K562 (cell line): ENCODE results near the gene HMBS. TPM values are rescaled to one million over a fixed set of nuclear protein-coding genes. Genes with fewer than 3 reads are reported as not detected.
A peak's percentile ranks its signal among the peaks of the same experiment; 100 is the strongest.

ENCODE experiments used
- ARNT ChIP-seq, 2 experiments: fragments of 450-650 bp; IDR thresholded peaks; 2 replicates each; pipeline ENCODE4 v1.6.1; 2016; ENCODE audit warnings: mild to moderate bottlenecking in 1 of 2
- ATF4 ChIP-seq: fragments of 450-650 bp; formaldehyde crosslinking; IDR thresholded peaks from 2 replicates; pipeline ENCODE4 v1.4.0; 2022; ENCODE audit warnings: mild to moderate bottlenecking, moderate library complexity
- HDAC2 ChIP-seq: fragments of 450-650 bp; IDR thresholded peaks from 2 replicates; pipeline ENCODE4 v1.6.1; 2016; ENCODE audit warnings: mild to moderate bottlenecking
- HMGXB4 ChIP-seq: sonication (generic); formaldehyde crosslinking; IDR thresholded peaks from 2 replicates; pipeline ENCODE4 v1.8.1; 2023; ENCODE audit warnings: mild to moderate bottlenecking, missing genetic modification reagents
- KAT2B ChIP-seq: IDR thresholded peaks from one replicate; pipeline ENCODE4 v1.6.1; 2012; ENCODE audit warnings: low read depth, mild to moderate bottlenecking, control low read depth, inconsistent platforms, low read length, moderate library complexity
- PCBP2 ChIP-seq: fragments of 200-400 bp; formaldehyde crosslinking; IDR thresholded peaks from 2 replicates; pipeline ENCODE4 v1.6.1; 2018; ENCODE audit warnings: low read length, low read depth, mild to moderate bottlenecking, moderate library complexity; ENCODE audit not compliant: poor library complexity, severe bottlenecking
- PHF20 ChIP-seq: fragments of 450-650 bp; IDR thresholded peaks from 2 replicates; pipeline ENCODE4 v1.6.1; 2018; ENCODE audit not compliant: partially characterized antibody
- RAD21 ChIP-seq, 2 experiments: fragments of 250-450 bp in 1 of 2; fragments of 450-650 bp in 1 of 2; sonication (Bioruptor Pico) in 1 of 2; formaldehyde crosslinking in 1 of 2; IDR thresholded peaks in 1 of 2; conservative IDR thresholded peaks in 1 of 2; 2 replicates each; pipeline versions ENCODE4 v1.4.0 to v1.8.0; 2020 to 2022; ENCODE audit warnings: mild to moderate bottlenecking in 2 of 2, moderate library complexity in 1 of 2
- STAT5A ChIP-seq: IDR thresholded peaks from 2 replicates; pipeline ENCODE4 v1.6.1; 2012; ENCODE audit warnings: low read length, inconsistent platforms, borderline replicate concordance
- TARDBP ChIP-seq: fragments of 450-650 bp; IDR thresholded peaks from 2 replicates; pipeline ENCODE4 v1.6.1; 2016
- ZFPM2 ChIP-seq: fragments of 250-450 bp; sonication (Bioruptor Pico); IDR thresholded peaks from 2 replicates; pipeline ENCODE4 v1.5.1; 2022; ENCODE audit warnings: mild to moderate bottlenecking
- ZNF217 ChIP-seq: sonication (generic); formaldehyde crosslinking; IDR thresholded peaks from 2 replicates; pipeline ENCODE4 v1.8.0; 2022; ENCODE audit warnings: mild to moderate bottlenecking, missing genetic modification reagents
- ZNF311 ChIP-seq: fragments of 250-450 bp; sonication (Bioruptor Pico); IDR thresholded peaks from 2 replicates; pipeline ENCODE4 v1.4.0; 2020; ENCODE audit warnings: mild to moderate bottlenecking, moderate library complexity
- ZNF707 ChIP-seq: fragments of 250-450 bp; sonication (Bioruptor Pico); conservative IDR thresholded peaks from 2 replicates; pipeline ENCODE4 v1.8.0; 2022; ENCODE audit warnings: inconsistent platforms, mild to moderate bottlenecking, moderate library complexity
- polyA plus RNA-seq, 8 experiments: library from polyadenylated mRNA; depleted of rRNA in 4 of 8; stranded (reverse) in 5 of 8; unstranded in 3 of 8; fragments of >200 nt; fragmentation: Nextera tagmentation in 2 of 8; fragmentation: Illumina TruSeq in 1 of 8; extraction: Ambion mirVana in 2 of 8; extraction: Trizol in 1 of 8; gene quantifications; 2 replicates each; pipeline versions ENCODE4 v1.2.1 to v1.2.3, GENCODE V29; 2011 to 2014; ENCODE audit warnings: inconsistent platforms in 1 of 8, missing spikeins in 1 of 8
- total RNA-seq, 7 experiments: library from RNA; depleted of rRNA in 6 of 7; stranded (reverse); fragments of >200 nt in 6 of 7; fragmentation: Illumina TruSeq in 2 of 7; extraction: Trizol in 2 of 7; gene quantifications; 2 replicates each; pipeline versions ENCODE4 v1.2.1 to v1.2.3, GENCODE V29; 2011 to 2021; ENCODE audit warnings: low replicate concordance in 1 of 7
- TF ChIP-seq, protein P1 (sequence below): fragments of 450-650 bp; formaldehyde crosslinking; IDR thresholded peaks from 2 replicates; pipeline ENCODE4 v1.4.0; 2022; ENCODE audit warnings: missing genetic modification characterization
- TF ChIP-seq, protein P2 (sequence below): IDR thresholded peaks from 2 replicates; pipeline ENCODE4 v1.6.1; 2011; ENCODE audit warnings: borderline replicate concordance, low read depth, mild to moderate bottlenecking, moderate library complexity, low read length; ENCODE audit not compliant: insufficient read depth, poor library complexity, severe bottlenecking
- TF ChIP-seq, protein P3 (sequence below): sonication (generic); IDR thresholded peaks from 2 replicates; pipeline ENCODE4 v1.6.1; 2016
- TF ChIP-seq, protein P4 (sequence below): fragments of 250-450 bp; sonication (Bioruptor Pico); IDR thresholded peaks from 2 replicates; pipeline ENCODE4 v1.5.0; 2020; ENCODE audit warnings: mild to moderate bottlenecking

HMBS gene
- total and polyA plus RNA-seq, 9 of the 15 experiments (the other 6 are each of a cell fraction or from before 2014, with no cell fraction given) = 56.9 to 385 (median 286) TPM

DNA sequence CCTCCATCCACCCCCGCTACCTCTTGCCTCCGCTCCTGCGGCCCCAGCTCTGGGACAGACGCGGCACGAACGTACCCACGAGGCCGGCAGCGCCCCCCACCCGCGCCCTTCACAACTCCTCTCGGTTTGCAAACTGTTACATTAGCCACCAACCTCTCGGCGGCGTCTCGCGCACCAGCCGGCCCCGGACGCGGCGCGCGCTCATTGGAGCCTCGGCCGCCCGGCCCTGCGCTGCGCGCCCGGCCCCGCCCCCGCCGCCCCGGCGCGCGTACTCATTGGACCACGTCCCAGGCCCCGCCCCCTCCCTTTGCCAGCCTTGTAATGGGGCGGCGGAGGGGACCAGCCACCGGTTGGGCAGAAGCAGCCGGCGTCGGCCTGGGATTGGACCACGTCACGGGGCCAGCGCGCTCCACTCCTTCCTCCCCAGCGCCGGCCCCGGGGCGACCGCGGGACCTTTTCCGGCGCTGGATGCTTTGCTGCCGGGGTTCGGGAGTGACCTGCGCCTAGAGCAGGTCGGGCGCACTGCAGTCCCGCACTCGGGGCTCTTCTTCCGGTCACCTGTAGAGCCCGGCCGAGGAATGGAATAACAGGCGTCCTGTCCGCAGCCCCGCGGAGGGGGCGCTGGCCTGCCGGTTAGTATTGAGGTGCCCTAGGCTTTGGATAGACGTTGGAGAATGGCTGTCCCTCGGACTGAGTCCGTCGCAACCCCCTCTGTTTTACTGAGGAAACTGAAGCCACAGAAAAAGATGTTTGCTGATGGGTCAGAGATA is 27.5 kb upstream of the HMBS start, which contains the start of gene HYOU1 (continued):
- TF ChIP-seq, protein P1, sequence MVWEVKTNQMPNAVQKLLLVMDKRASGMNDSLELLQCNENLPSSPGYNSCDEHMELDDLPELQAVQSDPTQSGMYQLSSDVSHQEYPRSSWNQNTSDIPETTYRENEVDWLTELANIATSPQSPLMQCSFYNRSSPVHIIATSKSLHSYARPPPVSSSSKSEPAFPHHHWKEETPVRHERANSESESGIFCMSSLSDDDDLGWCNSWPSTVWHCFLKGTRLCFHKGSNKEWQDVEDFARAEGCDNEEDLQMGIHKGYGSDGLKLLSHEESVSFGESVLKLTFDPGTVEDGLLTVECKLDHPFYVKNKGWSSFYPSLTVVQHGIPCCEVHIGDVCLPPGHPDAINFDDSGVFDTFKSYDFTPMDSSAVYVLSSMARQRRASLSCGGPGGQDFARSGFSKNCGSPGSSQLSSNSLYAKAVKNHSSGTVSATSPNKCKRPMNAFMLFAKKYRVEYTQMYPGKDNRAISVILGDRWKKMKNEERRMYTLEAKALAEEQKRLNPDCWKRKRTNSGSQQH (CRISPR knock-in tag) = no peak
- TF ChIP-seq HDAC2 (peak; percentile 86; the same call in 1 of the 2 replicates), ZNF707 (CRISPR knock-in tag) (no peak), ARNT (IDR thresholded peaks at IDR 0.05) (no peak), ZNF311 (no peak), PCBP2 (no peak), STAT5A (no peak), HMGXB4 (CRISPR knock-in tag) (no peak), PHF20 (peak; percentile 25), TARDBP (peak; percentile 62; the same call in 1 of the 2 replicates), ZFPM2 (CRISPR knock-in tag) (no peak), RAD21 (CRISPR knock-in tag; conservative IDR thresholded peaks at IDR 0.05 in 1 of 2, IDR thresholded peaks at IDR 0.05 in 1 of 2) (peak; percentile 13 to 27; a peak in 2 of 4 replicates), KAT2B (no peak), ATF4 (CRISPR knock-in tag) (peak; percentile 81), ZNF217 (CRISPR knock-in tag) (no peak)
- TF ChIP-seq, protein P2, sequence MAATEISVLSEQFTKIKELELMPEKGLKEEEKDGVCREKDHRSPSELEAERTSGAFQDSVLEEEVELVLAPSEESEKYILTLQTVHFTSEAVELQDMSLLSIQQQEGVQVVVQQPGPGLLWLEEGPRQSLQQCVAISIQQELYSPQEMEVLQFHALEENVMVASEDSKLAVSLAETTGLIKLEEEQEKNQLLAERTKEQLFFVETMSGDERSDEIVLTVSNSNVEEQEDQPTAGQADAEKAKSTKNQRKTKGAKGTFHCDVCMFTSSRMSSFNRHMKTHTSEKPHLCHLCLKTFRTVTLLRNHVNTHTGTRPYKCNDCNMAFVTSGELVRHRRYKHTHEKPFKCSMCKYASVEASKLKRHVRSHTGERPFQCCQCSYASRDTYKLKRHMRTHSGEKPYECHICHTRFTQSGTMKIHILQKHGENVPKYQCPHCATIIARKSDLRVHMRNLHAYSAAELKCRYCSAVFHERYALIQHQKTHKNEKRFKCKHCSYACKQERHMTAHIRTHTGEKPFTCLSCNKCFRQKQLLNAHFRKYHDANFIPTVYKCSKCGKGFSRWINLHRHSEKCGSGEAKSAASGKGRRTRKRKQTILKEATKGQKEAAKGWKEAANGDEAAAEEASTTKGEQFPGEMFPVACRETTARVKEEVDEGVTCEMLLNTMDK = no peak
- TF ChIP-seq, protein P3, sequence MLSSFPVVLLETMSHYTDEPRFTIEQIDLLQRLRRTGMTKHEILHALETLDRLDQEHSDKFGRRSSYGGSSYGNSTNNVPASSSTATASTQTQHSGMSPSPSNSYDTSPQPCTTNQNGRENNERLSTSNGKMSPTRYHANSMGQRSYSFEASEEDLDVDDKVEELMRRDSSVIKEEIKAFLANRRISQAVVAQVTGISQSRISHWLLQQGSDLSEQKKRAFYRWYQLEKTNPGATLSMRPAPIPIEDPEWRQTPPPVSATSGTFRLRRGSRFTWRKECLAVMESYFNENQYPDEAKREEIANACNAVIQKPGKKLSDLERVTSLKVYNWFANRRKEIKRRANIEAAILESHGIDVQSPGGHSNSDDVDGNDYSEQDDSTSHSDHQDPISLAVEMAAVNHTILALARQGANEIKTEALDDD = no peak
- TF ChIP-seq, protein P4, sequence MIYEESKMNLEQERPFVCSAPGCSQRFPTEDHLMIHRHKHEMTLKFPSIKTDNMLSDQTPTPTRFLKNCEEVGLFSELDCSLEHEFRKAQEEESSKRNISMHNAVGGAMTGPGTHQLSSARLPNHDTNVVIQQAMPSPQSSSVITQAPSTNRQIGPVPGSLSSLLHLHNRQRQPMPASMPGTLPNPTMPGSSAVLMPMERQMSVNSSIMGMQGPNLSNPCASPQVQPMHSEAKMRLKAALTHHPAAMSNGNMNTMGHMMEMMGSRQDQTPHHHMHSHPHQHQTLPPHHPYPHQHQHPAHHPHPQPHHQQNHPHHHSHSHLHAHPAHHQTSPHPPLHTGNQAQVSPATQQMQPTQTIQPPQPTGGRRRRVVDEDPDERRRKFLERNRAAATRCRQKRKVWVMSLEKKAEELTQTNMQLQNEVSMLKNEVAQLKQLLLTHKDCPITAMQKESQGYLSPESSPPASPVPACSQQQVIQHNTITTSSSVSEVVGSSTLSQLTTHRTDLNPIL = no peak
